ENCODE data around the gene SLC12A5.
"Not testable (repeated sequence)": the region's sequence is repeated elsewhere in the genome, so short reads cannot be mapped to it uniquely, and the experiment has no call there.

SLC12A5 gene
- 0 reads per million in 2 donors for total RNA-seq

DNA sequence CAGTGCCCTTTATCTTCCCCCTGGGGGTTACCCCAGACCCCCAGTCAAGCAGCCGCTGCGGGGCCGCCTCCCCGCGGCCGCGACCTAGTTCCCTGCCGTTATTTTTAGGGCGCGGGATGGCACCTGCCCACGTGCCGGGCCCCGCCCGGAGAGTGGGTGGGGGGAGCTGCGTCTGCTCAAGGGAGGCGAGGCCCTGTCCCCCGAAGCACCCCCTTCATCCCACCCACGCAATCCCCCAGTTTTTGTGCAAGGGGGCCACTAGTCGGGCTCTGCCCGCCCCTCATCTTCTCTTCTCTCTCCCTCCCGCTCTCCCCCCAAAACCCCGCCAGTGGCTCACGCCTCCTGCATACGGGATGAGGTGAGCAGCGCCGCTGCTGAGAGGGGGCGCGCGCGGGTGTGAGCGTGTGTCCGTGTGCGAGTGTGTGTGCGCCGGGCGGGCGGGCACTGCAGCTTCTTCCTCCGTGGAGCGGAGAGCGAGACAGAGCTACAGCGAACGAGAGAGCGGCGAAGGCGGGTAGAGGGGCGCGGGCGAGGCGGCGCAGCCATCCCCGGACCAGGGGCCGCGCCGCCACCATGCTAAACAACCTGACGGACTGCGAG lies at the start of gene SLC12A5:
SLC12A5 (plus strand) TSS at position 444 of the 600 bp plus-strand sequence; CDS start at position 574, 130 bp downstream.
- no peak for DNase-seq

DNA sequence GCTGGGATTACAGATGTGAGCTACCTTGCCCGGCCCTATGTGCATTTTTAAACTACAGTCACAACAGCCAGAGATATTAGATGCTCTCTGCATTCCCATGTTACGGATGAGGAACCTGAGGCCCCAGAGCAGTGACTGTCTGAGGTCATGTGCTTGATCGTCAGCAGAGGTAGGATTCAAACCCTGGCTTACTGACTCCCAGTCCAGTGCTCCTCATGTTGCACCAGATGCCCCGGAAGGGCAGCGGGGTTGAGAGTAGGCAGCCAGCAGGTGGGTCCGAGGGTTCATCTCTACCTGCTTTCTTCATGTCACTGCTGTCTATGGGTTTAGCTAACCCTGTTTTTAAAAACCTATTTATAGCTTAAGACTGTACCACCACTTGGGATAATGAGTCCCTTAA lies 47.8 kb upstream of the SLC12A5 start:
- no peak for DNase-seq

DNA sequence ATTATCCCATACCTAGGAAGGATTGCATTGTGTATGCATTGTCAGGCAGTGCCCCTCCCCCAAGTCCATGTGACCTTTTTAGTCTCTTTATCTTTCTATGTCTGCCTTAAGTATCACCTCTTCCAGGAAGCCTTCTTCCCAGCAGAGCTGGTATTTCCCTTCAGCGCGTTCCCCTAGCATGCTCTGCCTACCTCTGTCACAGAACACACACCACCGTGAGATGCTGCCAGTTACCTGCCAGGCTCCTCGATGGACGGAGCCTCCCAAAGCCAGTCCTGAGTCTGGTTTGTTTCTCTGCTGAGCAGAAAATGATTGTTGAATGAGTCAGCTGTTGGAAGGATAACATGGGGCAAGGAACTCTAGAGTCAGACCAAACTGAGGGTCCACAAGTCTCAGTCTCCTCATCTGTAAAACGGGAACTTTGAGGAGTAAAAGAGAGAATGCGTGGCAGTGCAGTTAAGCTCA lies 45.7 kb upstream of the SLC12A5 start:
- no peak for DNase-seq

DNA sequence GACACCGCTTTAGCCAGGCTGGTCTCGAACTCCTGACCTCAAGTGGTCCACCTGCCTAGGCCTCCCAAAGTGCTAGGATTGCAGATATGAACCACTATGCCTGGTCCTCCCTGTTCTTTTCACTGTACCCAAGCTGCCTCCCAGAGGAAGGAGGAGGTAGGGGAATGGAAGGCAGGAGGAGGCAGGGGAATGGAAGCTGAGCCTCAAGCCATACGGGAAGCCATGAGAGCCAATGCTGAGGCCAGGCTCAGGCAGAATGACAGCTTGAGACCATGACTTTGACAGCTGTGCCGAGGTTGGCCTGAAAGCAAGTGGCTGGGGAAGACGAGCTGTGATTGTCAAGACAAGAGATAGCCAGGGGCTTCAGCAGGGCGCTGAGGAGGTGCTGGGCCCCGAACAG lies 43.4 kb upstream of the SLC12A5 start:
- DNase-seq: no peak

DNA sequence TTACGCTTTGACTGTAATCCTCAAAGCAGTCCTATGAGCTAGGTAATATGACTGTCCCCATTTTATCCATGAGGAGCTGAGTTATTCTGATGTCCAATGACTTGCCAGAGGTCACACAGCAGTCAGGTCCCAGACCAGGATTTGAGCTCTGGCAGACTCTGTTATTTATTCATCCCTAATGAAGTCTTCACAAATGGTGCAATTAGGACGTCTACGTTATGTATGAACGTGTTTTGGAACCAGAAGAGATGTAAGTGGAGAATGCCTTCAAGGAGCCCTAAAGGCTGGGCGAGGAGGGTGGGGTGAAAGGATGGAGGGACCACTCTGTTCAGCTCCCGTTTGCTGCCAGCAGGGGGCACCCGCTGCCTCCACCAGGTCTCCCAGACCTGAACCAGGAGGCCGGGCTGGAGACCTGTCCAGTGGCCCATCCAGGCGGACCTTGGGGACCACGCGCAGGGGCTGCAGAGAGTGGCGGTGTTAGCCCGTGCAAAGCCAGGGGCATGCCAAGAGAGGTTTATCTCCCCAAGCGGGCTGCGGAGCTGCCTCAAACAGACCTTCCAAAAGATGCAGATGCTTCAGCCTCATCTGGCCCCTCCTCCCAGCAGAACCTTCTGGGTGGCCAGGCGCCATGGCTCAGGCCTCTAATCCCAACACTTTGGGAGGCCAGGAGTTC lies 41.8 kb upstream of the SLC12A5 start:
- DNase-seq: peak; percentile 74

GRCh38 chr20:45988830-45989229 lies 40.2 kb upstream of the SLC12A5 start:
- not testable (repeated sequence) for DNase-seq

- DNase-seq: no peak
Observed at GRCh38 chr20:45991616-45992015, 37.4 kb upstream of the SLC12A5 start.

GRCh38 chr20:45993197-45993951 lies 35.6 kb upstream of the SLC12A5 start:
- no peak for DNase-seq

GRCh38 chr20:45994761-45995493 lies 34.1 kb upstream of the SLC12A5 start:
- no peak for DNase-seq

GRCh38 chr20:45995495-45996097 lies 33.4 kb upstream of the SLC12A5 start:
- DNase-seq: not testable (repeated sequence)

- no peak for DNase-seq
Observed at GRCh38 chr20:45997187-45997586, 31.8 kb upstream of the SLC12A5 start.

DNA sequence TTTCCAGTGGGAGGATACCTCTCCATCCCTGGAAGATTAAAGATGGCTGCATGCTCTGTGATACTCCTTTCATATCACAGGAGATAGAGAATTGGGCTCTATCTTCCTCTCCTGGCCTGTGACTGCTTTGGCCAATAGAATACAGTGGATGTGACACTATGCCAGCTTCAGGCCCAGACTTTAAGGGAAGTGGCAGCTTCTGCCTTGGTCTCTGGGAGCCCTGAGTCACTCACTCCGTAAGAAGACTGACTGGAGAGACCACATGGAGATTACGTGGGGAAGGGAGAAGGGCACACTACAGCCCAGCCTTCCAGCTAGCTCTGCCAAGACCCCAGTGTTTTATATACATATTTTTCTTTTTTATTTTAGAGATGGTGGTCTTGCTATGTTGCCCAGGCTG lies 30.7 kb upstream of the SLC12A5 start:
- no peak for DNase-seq

DNA sequence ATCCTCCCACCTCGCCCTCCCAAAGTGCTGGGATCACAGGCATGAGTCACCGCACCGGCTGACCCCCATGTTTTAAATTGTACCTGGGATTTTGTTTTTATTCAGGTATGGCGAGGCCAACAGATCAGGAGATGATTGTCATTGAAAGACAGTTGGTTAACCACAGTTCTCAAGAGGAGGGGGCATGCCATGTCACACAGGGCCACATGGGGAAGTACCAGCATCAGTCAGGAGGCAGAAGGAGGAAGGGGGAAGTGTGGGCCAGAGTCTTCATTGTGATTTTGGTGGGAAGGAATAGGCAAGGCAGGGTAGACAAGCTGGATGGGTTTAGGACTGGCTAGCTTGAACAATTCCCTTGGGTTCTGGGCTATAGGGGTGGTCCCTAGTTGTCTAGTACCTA lies 30.3 kb upstream of the SLC12A5 start:
- no peak for DNase-seq

- no peak for DNase-seq
Observed at GRCh38 chr20:45999557-46000261, 29.3 kb upstream of the SLC12A5 start.

DNA sequence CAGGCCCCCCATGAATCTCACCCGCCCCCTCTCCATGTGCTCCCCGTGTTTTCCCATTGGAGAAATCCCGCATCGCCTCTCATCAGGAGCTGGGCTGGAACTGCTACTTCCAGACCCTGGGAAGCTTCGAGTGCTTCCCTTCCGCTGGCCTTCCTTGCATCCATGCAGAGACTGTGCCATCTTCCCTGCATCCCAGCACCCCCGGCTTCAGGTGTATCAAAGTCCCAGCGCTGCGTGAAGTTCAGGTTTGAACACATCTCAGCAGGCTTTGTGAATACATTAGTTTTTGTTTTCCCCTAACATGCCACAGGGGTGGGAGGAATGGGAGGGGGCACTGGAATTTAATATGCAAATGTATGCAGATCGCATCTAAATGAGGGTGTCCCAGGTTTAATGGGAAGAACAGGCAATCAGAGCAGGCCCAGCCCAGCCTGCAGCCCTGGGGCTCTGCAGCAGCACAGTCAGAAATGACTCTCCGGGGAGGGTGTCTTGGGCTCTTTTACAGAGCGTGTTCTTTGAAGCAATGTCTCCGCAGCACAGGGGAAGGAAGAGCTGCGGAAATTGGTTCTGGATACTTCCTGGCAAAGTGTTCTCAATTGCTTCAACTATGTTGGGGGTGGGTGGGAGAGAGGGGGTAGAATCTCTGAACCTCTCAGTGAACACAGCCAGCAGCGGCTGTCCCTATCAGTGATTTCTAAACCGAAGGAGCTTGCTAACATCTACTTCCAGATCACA lies 28.6 kb upstream of the SLC12A5 start:
- DNase-seq: no peak

GRCh38 chr20:46001498-46001897 lies 27.5 kb upstream of the SLC12A5 start:
- no peak for DNase-seq

DNA sequence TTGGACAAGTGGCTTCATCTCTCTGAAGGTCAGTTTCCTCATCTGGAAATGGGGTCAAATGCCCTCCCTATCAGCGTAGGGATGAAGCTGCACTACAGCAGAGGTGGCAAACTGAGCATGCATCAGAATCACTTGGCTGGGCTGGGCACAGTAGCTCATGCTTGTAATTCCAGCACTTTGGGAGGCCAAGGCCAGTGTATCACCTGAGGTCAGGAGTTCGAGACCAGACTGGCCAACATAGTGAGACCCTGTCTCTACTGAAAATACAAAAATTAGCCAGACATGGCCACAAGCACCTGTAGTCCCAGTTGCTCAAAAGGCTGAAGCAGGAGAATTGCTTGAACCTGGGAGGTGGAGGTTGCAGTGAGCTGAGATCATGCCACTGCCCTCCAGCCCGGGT lies 27.0 kb upstream of the SLC12A5 start:
- DNase-seq: no peak

- no peak for DNase-seq
Observed at GRCh38 chr20:46004187-46004586, 24.8 kb upstream of the SLC12A5 start.

DNA sequence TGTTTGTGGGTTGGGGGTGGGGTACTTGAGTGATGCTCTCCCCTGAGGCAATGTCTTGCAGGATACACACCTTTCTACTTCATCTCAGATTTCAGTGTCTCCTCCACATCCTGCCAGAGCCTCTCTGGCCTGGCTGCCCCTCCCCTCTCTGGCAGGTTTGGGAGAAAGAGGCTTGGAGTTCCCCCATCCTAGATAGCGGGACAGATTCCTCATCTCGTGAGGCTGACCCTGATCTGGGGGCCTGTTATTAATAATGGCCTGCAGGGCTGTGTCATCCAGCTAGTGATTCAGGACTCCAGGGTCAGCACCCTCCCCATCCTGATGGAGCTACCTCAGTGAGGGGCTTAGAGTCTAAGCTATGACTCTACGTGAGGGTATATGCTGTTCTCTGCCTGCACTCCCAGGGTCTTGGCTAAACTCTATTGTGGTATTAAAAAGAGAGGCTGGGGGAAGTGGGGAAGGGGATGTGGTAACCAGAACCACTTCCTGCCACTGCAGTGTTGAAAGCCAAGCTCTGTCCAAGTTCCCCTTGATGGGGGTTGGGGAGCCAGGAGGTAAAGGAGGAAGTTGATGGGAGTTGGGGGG lies 24.0 kb upstream of the SLC12A5 start:
- no peak for DNase-seq

DNA sequence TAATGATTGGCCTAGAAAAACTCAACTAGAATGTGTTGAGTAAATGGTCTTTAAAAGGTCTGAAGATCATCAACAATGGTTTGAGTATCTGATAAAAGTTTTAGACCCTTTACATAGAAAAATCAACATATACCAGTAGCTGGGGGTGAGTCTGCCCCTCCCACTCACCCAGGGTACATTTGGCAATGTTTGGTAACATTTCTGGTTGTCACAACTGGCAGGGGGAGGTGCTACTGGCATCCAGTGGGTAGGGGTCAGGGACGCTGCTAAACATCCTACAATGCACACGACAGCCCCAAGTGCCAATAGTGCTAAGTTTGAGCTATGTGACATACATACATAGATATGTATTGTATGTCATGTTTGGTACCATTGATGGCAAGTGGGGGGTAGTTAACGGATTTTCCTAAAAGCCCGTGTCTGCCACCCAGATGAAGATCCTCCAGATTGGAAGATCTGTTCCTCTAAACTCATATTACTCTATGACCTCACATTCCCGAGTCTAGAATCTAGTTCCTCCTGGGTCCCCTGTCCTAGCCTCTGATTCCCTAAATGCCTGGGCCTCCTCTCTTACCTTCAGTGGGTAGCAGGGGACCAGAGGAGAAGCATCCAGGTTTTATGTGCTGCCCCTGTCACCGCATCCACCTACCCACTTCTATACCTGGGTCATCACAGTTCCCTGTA lies 22.9 kb upstream of the SLC12A5 start:
- DNase-seq: no peak

Data from T-helper 9 cell (primary cell).